SK-MEL-5 (cell line): Measurements from ENCODE around the gene DEPDC7. TPM values are rescaled to one million over a fixed set of nuclear protein-coding genes. Genes with fewer than 3 reads are reported as not detected.
"Not testable (repeated sequence)": the region's sequence is repeated elsewhere in the genome, so short reads cannot be mapped to it uniquely, and the experiment has no call there.

ENCODE experiments used
- DNase-seq: peaks from one replicate; pipeline ENCODE4 v3.0.0-alpha.2; 2016; ENCODE audit warnings: low read depth, low spot score
- in situ Hi-C: cut with HindIII; loops from 2 replicates; pipeline ENCODE4 v1.10.0; 2016; ENCODE audit warnings: low sequenced_read_pairs, high pct_unique_total_duplicates, low pct_unique_long_range_greater_than_20kb
- polyA plus RNA-seq, 2 experiments: library from polyadenylated mRNA; depleted of rRNA; stranded (reverse); fragments of >200 nt; gene quantifications; 2 replicates each; pipeline ENCODE4 v1.2.3, GENCODE V29; 2015
- total RNA-seq: library from RNA; depleted of rRNA; stranded (reverse); fragments of >200 nt; shearing (Covaris generic); gene quantifications from 2 replicates; pipeline ENCODE4 v1.2.3, GENCODE V29; 2014; rRNA removed

The DEPDC7 gene
- 4.4 and 6.3 TPM in 2 replicates for total RNA-seq
- polyA plus RNA-seq (2015; cell fraction: cytosol; rRNA removed) = 2.6 and 3.5 TPM in 2 replicates
- 18.7 and 26.2 TPM in 2 replicates for polyA plus RNA-seq (2015; cell fraction: nucleus; rRNA removed)

DNA sequence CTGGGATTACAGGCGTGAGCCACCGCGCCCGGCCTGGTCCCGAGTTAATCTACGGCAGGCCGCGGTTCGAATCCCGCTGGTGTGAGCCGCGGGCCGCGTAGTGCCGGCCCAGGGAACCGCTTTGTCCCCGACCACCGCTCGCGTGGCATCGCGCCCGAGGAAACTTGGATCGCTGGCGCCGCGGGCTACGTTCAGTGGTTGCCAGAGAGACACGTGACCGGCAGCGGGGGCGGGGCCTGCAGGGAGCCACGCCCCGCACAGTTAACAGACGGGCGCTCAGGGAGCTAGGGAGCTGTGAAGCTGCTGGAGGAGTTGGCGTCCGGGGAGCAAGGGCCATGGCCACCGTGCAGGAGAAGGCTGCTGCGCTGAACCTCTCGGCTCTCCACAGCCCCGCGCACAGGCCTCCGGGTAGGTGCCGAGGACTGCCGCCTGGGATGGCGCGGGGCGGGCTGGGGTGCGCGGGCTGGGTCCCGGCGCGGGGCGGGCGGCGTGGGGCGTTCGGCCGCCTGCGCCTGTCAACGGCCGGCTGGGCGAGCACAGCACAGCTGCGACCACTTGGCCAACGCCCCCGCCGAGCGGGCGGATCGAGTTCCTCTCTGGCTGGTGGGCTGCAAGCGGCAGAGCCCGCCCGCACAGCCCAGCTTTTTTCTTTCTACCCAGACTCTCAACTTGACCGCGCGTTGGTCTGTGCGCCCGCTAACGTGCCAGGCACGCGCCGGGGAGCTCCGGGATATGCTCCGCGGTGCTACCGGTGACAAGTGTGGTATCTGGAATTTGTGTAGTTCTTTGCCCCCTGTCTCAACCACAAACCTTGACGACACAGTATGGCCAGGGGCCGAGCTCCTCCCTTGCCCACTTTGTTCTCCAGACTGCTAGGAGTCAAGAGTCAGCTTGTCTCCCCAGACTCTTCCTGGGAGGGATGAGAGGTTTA is at the start of gene DEPDC7:
Gene DEPDC7 (plus strand): TSS at position 258 of the 931 bp plus-strand sequence. CDS start 78 bp downstream, at position 336.
- peak; percentile 70 for DNase-seq
- in situ Hi-C loops = no loop called here

DNA sequence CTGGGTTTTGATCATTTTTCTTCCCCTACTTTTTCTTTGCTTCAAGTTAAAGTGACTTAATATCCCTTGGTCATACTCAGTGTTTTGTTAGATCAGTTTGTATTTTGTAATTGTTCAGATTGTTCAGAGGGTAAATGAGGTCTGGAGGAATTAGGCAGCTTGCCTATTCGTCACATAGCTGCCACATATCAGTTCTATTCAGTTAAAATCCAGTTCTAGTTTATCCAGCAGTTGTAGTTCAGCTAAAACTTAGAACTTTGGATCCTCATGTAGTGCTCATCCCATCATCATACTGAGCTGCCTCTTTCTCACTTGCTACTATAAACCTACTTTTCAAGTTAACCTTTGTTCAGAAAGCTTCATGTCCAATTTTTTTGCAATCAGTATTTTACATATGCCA is 47.1 kb upstream of the DEPDC7 start:
- in situ Hi-C loops = no loop called here
- DNase-seq = no peak

DNA sequence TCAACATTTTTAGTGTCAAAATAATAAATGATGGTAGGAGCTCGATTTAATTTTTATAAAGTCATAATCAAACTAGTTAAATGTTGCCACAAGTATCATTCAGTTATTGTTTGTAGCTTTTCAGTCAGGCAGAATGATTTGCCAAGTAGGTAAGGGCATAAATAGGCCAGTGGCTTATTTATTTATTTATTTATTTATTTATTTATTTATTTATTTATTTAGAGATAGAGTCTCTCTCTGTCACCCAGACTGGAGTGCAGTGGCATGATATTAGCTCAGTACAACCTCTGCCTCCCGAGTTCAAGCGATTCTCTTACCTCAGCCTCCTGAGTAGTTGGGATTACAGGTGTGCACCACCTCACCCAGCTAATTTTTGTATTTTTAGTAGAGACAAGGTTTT is 43.4 kb upstream of the DEPDC7 start:
- DNase-seq, in situ Hi-C loops: not testable (repeated sequence)

DNA sequence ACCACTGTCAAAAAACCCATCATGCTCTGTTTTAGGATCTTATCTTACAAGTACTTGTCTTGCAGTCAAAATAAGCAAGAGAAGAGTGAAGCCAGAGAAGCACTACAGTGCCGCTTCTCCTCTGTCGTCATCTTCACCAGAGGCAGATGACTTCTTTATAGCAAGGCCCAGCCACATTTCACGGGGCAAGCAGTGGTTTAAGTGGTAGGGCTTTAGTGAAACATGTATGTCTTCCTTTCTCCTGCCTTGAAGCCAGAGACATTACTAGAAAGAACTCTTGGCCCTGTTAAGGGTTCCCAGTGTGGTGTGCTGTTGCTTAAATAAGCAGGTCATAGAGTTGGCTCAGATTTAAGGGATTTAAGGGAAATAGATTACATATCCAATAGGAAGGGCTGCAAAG is 42.9 kb upstream of the DEPDC7 start:
- no peak for DNase-seq
- in situ Hi-C loops = no loop called here

DNA sequence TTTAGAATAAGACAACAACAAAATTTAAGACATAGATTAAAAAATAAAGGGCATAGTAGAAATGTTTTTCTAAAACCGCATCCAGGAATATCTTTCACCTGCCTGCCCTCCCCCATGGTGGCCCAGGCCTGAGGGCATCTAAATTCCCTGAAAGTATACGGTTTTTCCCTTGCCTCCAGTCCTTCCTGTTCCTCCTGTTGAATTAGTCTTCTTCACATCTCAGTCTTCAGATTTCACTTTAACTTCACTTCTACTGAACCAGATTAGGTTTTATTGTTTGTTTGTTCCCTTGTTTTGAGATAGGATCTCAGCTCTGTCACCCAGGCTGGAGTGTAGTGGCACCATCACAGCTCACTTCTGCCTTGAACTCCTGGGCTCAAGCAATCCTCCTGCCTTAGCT is 33.1 kb upstream of the DEPDC7 start:
- in situ Hi-C loops = no loop called here
- no peak for DNase-seq

DNA sequence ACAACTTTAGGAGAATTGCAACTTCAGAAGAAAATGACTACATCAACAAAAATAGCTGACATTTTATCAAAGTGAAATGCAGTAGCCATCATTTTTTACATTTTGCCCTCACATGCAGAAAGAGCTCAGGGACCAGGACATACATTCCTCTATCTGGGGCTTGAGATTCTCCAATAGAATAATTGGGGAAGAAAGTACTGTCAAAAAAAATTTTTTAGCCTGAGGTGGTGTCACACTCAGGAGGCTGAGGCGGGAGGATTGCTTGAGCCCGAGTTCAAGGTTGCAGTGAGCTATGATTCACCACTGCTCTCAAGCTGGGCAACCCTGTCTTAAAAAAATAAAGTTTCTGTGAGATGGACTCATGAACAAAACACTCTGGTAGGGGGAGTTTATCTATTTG is 32.2 kb upstream of the DEPDC7 start:
- DNase-seq = no peak
- in situ Hi-C loops = no loop called here

DNA sequence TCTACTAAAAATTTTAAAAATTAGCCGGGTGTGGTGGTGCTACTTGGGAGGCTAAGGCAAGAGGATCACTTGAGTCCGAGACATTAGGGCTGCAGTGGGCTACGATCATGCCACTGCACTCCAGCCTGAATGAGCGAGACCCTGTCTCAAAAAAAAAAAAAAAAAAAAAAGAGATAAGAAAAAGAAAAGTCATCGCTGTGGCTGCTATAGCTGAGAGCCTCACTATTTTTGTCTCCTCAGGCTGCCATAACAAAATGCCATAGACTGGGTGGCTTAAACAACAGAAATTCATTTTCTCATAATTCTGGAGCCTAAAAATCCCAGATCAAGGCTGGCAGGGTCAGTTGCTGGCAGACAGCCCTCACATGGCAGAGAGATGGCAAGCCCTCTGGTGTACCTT is 30.1 kb upstream of the DEPDC7 start:
- in situ Hi-C loops = no loop called here
- DNase-seq = no peak

DNA sequence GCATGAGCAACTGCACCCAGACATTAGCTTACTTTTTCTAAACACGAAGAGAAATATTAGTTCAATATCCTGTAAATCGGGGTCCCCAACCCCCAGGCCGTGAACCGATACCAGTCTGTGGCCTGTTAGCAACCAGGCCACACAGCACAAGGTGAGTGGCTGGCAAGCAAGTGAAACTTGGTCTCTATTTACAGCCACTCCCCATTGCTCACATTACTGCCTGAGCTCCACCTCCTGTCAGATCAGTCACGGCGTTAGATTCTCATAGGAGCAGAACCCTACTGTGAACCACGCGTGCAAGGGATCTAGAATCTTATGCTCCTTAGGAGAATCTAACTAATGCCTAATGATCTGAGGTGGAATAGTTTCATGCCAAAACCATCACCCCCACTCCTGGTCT is 27.8 kb upstream of the DEPDC7 start:
- in situ Hi-C loops = no loop called here
- DNase-seq = no peak

DNA sequence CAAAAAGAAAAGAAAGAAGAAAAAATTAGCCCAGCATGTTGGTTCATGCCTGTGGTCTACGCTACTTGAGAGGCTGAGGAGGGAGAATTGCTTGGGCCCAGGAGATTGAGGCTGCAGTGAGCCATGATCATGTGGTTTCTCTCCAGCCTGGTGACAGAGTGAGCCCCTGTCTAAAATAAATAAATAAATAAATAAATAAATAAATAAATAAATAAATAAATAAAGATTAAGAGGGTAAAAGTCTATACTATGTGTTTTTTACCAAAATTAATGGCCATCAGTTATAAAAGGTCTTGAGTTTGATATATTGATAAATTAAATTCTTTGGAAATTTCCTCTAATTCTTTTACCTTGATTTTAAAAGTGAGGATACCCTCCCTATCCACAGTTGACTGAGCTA is 25.2 kb upstream of the DEPDC7 start:
- in situ Hi-C loops = no loop called here
- no peak for DNase-seq

DNA sequence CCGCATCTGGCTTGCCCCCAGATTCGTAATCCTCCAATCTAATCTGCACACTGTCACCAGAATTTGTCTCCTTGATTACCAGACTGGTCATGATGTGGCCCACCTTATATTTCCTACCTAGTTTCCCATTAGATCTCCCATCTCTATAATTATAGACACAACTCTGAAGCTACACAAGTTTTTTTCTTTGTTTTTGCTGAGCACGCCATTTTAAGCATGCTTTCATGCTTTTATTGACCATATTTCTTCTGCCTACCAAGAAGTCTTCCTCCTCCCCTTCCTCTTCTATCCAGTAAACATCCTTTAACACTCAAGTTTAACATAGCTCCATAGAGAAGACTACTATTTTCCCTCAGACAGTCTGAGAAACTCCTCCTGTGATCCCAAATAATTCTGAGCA is 24.3 kb upstream of the DEPDC7 start:
- DNase-seq = no peak
- in situ Hi-C loops = no loop called here

DNA sequence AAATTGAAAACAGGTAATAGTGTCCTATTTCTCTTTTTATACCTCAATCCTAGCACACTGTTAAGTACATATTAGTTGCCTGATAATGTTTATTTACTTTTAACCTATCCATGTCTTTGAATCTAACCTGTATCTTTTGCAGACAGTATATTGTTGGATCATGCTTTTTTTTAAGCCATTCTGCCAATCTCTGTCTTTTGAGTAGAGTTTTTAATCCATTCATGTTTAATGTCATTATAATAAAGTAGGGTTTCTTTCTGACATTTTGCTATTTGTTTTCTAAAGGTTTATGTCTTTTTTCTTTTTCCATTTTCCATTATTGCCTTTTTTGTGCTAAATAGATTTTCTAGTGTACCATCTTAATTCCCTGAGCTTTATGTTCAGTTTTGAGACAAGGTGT is 23.8 kb upstream of the DEPDC7 start:
- in situ Hi-C loops = no loop called here
- no peak for DNase-seq

DNA sequence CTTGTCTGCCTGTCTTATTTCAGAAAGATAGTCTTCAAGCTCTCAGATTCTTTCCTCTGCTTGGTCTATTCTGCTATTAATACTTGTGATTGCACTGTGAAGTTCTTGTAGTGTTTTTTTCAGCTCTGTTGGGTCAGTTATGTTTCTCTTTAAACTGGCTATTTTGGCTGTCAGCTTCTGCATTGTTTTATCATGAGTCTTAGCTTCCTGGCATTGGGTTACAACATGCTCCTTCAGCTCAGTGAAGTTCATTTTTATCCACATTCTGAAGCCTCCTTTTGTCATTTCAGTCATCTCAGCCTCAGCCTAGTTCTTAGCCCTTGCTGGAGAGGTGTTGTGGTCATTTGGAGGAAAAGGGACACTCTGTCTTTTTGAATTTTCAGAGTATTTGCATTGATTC is 15.5 kb upstream of the DEPDC7 start:
- in situ Hi-C loops = no loop called here
- DNase-seq = no peak

DNA sequence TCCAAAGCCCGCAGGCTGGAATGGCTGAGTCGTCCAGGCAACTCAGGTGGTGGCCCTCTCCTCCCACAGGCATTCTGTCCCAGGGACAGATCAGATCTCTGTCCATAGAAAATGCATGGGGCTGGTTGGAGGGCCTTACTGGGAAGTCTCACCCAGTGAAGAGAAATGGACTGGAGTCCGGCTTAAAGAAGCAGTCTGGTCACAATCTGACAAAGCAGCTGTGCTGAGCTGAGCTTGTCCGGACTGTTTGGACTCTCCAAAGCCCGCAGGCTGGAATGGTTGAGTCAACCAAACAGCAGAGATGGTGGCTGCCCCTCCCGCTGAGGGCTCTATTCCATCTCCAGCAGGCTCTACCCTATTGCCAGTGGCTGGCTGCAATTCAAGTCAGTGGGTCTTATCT is 14.4 kb upstream of the DEPDC7 start:
- no peak for DNase-seq
- in situ Hi-C loops = no loop called here

DNA sequence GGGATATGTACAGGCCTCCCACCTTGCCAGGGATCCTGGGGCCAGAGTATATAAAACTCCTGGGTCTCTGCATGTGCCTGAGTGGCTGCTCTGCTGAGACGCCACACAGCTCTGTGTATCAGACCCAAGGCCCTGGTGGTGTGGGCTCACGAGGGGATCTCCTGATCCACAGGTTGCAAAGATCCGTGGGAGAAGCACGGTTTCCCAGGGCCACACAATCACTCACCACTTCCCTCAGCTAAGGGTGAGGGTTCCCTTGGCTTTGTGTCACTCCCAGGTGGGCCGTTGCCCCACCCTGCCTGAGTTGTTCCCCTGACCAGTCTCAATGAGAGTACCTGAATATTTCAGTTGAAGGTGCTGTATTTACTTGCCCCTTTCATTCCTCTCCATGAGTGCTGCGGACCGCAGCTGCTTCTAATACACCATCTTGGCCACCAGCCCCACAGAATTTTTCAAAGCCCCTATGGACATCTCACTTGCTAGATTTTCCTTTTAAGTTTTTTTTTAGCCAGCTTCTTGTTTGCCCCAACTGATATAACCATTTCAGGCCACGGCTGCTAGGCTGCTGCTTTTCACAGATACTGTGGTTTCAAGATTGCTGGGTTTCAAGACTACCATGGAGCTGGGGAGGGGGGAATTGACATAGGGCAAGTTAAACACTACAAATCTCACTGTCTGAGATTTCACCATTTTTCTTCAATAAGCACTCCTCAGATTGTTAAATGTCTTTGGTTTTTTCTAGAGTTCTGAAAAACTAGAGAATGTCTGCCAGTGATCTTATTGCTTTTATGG is 13.7 kb upstream of the DEPDC7 start:
- DNase-seq = no peak
- in situ Hi-C loops = no loop called here

DNA sequence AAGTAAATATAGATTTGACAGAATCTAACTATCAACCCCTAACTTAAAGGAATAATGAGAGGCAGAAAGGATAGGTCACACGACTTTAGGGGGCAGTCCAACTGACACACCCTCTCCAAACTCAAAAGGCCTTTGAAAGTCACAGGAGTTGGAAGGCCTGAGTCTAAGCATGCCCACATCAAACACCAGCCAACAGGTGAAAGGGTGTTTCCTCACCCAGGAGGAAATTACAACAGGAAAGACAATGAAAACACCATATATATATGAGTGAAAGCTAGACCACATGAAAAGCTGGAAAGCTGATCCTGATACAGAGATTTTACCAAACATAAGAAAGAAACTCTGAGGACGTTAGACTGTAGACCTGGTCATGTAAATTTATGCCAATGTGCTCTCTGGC is 10.5 kb upstream of the DEPDC7 start:
- in situ Hi-C loops = no loop called here
- no peak for DNase-seq

DNA sequence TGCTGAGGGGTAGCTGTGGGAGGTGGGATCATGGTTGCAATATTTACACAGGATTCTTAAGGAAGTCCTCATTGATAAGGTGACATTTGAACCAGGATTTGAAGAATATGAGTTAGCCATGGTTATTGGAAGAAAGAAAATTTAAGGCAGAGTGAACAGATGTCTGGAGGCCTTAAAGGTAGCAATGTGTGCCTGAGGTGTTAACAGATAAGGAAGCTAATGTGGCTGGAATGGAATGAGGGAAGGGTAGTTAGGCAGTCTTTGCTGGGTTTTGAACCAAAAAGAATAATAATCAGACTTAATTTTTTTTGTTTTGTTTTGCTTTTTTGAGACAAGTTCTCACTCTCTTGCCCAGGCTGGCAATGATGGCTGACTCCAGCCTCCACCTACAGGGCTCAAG is 9.7 kb upstream of the DEPDC7 start:
- in situ Hi-C loops = no loop called here
- no peak for DNase-seq

DNA sequence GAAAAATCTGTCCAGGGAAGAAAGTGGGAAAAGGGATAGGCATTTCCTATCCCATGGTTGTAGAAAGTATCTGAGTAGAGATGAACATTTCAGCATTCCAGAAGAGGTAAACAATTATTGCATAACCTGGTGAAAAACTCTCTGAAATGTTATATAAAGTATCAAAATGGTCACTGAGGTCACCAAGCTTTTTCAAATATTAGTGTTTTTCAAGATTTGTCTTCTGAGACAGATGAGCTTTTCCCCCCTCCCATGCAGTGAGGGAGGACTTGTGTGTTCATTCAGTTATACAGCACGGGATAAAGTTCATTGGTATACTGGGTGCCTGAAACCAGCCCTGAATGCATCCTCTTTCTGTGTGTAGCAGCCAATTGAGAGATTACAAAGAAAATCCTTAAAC is 1.9 kb upstream of the DEPDC7 start:
- in situ Hi-C loops = no loop called here
- no peak for DNase-seq

DNA sequence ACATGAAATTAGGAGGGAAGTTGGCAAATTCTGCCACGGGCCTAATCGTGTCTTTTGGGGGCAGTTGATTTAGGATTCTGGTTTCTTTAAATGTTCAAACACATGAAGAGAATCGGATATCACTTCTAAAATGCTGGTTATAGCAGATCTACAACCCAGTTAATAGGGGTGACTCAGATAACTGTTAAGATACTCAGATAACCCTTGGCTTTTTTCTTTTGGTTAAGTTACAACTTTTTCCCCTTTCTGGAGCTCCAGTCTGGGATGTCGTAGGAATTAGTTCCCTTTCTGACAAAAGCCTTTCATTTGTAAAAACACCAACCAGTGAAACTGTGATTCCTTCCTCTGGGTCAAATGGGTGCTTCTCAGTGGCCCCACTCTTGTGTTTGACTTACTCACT is 976 bp downstream of the DEPDC7 start:
- no peak for DNase-seq
- in situ Hi-C loops = no loop called here

DNA sequence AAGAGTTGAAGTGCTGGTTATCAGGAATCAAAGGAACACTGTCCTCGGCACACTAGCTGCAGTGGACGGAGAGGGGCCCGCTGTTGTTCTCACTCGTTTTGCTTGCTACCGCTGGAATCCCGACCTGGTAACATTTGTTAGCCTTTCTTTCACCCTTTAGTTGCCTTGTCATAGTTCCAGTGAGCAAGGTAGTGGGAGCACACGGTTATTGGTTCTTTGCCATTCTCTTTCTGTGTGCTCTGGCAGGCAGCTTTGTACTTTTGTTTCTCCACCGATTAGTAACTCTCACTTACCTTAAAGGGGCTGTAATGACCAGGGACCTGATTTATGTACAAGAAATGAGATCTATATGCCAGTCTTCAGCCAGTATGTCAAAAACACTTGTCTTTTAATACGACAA is 1.8 kb downstream of the DEPDC7 start:
- in situ Hi-C loops = no loop called here
- no peak for DNase-seq
